GM10248 (cell line): ENCODE measurements around the gene ZCWPW1.

ENCODE experiments used
- CTCF ChIA-PET: fragments of 300-600 bp; sonication (Branson Sonifier 250); formaldehyde crosslinking; extraction: SDS; loops from one replicate; lab custom pipeline; 2021; ENCODE audit warnings: antibody characterized with exemption; lab: Yijun Ruan, JAX
- POLR2A ChIA-PET: fragments of 350-650 bp; sonication (Branson Sonifier 250); formaldehyde crosslinking; extraction: SDS; loops from one replicate; lab custom pipeline; 2020; ENCODE audit warnings: antibody characterized with exemption; lab: Yijun Ruan, JAX
- DNase-seq: peaks from one replicate; pipeline ENCODE4 v3.0.0; 2012; ENCODE audit errors: extremely low spot score
- TF ChIP-seq, protein P1 (sequence below): IDR thresholded peaks from 2 replicates; pipeline ENCODE4 v1.5.1; 2012; ENCODE audit warnings: mild to moderate bottlenecking, low read depth; ENCODE audit errors: extremely low read depth, missing control alignments, control extremely low read depth

ZCWPW1 gene

DNA sequence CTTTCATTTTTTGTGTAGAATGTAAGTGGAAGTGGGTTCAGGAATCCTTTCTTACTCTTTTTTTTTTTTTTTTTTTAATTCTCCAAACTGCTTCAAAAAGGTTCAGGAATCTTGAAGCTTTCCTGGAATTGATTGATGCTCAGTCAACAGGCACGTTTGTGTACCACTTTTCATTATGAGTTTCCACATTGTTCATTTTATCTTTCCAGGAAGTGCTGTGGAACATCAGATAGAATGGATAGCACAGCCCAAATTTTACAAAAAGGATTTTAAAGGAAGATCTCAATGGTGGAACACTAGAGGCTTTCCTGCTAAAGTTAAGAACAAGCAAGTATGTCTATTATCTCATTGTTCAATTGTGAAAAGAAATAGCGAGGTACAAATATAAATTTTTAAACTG, 9.7 kb upstream of the ZCWPW1 start:
- ChIA-PET CTCF (interaction anchor here (0.9 to 5.1 kb wide), 4 partner anchors 8 to 44 kb away, joined by 4 to 28 read pairs (median 4); no protein-coding TSS in a partner anchor), POLR2A (interaction anchor here (0.7 kb wide), 1 partner anchor 246 kb away, joined by 7 read pairs; no protein-coding TSS in a partner anchor)
- DNase-seq = no peak
- TF ChIP-seq, protein P1, sequence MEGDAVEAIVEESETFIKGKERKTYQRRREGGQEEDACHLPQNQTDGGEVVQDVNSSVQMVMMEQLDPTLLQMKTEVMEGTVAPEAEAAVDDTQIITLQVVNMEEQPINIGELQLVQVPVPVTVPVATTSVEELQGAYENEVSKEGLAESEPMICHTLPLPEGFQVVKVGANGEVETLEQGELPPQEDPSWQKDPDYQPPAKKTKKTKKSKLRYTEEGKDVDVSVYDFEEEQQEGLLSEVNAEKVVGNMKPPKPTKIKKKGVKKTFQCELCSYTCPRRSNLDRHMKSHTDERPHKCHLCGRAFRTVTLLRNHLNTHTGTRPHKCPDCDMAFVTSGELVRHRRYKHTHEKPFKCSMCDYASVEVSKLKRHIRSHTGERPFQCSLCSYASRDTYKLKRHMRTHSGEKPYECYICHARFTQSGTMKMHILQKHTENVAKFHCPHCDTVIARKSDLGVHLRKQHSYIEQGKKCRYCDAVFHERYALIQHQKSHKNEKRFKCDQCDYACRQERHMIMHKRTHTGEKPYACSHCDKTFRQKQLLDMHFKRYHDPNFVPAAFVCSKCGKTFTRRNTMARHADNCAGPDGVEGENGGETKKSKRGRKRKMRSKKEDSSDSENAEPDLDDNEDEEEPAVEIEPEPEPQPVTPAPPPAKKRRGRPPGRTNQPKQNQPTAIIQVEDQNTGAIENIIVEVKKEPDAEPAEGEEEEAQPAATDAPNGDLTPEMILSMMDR = no peak

DNA sequence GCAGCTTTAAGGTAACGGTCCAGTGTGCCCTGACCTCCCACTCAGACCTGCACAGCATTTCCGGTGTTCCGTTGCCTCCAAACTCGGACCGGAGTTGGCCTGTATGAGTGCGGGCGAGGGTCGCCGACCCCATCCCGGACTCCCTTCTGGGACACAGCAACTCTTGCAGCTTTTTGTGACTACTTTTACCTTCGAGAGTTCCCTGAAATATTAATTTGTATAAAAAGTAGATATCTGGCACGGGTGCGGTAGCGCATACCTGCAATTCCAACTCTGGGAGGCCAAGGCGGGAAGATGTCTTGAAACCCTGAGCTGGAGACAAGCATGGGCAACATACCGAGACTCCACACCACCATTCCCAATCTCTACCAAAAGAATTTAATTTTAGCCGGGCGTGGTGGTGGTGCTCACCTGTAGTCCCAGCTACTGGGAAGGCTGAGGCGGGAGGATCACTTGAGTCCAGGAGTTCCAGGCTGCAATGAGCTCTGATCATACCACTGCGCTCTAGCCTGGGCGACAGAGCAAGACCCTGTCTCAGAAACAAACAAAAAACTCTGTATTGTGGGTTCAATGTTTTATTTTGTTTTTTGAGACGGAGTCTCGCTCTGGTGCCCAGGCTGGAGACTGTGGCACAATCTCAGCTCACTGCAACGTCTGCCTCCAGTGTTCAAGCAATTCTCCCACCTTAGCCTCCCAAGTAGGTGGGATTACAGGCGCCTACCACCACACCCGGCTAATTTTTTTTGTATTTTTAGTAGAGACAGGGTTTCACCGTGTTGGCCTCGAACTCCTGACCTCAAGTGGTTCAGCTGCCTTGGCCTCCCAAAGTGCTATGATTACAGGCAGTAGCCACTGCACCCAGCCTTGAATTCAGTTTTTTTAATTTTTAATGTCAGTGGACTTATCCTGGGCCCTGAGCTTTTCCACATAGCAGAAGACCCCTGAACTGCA, 8.9 kb upstream of the ZCWPW1 start:
- DNase-seq = no peak
- POLR2A ChIA-PET = interaction anchor here (0.5 to 1.3 kb wide), 5 partner anchors 9 to 253 kb away, joined by 3 to 8 read pairs (median 4); partner anchors contain the start of gene ZCWPW1
- CTCF ChIA-PET = interaction anchor here (0.9 to 5.1 kb wide), 8 partner anchors 9 to 268 kb away, joined by 3 to 28 read pairs (median 4); no protein-coding TSS in a partner anchor
- TF ChIP-seq, protein P1 = no peak

DNA sequence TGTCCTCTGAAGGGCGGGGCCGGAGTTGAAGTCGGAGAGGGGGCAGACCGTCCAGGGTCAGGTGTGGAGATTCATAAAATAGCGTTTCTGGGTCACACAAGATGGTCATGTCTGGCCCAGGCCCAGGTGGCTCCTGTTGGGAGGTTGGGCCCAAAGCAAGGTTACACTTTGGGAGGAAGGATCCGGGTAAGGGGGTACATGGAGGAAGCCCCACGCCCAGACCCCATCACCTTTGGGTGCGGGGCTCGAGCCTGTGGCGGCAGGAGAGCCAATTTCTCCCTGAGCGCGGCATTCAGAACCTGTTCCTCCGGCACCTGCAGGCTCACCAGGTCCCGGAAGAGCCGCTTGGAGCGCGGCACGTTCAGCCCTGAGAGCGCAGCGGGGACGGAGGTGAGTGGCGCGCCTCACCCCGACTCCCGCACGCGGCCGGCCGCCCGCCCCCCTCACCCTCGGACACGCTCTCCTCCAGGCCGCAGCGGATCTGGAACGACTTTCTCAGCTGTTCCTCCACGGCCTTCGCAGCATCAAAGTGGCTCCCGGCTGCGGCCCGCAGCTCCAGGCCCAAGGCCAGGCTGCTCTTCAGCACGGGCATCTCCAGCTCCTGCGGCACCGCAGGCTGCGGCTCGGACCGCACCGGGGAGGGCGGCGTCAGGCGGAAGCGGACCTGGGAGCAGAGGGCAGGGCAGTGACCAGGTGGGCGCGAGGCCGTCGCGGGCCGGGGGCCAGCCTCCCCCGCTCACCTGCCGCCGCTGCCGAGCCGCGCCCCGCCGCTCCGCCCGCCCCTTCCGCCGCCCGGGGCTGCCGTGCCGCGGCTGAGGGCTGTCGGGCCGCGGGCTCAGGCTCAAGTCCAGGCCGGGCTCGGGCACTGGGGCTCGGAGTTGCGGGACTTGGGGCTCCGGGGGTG, 7.2 kb upstream of the ZCWPW1 start:
- CTCF ChIA-PET = interaction anchor here (1.3 to 5.1 kb wide), 4 partner anchors 14 to 302 kb away, joined by 3 to 28 read pairs (median 4); no protein-coding TSS in a partner anchor
- peak; percentile 46 for DNase-seq

DNA sequence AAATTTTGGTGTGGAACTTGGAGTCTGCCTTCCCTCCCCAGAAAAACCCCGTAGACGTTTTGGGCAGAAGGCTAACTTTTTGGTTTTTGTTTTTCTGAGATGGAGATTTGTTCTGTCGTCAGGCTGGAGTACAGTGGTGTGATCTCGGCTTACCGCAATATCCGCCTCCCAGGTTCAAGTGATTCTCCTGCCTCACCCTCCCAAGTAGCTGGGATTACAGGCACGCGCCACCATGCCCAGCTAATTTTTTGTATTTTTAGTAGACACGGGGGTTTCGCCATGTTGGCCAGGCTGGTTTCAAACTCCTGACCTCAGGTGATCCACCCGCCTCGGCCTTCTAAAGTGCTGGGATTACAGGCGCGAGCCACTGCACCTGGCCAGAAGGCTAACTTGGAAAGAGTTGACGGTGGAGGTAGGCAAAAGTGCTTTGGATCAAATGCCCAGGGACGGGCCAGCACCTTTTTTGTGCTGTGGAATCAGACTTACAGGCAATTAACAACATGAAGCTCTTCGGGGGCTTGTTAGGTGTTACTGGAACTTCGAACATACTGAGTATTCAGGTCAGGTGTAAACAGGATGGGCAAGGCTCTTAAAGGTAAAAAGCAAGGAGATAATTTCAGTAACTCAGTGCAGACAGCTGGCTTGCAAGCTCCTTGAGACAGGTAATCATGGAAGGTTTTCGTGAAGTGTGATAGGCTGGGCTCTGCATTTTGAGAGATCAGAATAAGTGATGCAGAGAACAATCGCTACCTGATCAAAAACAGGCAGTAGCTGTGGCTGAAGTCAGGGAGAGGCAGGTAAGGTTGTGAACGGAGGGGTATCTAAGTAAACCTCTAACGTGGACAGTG, 6.0 kb upstream of the ZCWPW1 start:
- TF ChIP-seq, protein P1 = no peak
- ChIA-PET CTCF (interaction anchor here (0.7 to 1.8 kb wide), 5 partner anchors 17 to 271 kb away, joined by 3 to 5 read pairs (median 3); partner anchors contain the start of gene POP7), POLR2A (no interaction called here)
- DNase-seq = no peak

More for the DNA sequence above, 7.2 kb upstream of the ZCWPW1 start:
- POLR2A ChIA-PET = interaction anchor here (0.9 to 1.3 kb wide), 3 partner anchors 8 to 242 kb away, joined by 3 to 4 read pairs (median 3); partner anchors contain the start of gene ZCWPW1
- TF ChIP-seq, protein P1 = no peak

DNA sequence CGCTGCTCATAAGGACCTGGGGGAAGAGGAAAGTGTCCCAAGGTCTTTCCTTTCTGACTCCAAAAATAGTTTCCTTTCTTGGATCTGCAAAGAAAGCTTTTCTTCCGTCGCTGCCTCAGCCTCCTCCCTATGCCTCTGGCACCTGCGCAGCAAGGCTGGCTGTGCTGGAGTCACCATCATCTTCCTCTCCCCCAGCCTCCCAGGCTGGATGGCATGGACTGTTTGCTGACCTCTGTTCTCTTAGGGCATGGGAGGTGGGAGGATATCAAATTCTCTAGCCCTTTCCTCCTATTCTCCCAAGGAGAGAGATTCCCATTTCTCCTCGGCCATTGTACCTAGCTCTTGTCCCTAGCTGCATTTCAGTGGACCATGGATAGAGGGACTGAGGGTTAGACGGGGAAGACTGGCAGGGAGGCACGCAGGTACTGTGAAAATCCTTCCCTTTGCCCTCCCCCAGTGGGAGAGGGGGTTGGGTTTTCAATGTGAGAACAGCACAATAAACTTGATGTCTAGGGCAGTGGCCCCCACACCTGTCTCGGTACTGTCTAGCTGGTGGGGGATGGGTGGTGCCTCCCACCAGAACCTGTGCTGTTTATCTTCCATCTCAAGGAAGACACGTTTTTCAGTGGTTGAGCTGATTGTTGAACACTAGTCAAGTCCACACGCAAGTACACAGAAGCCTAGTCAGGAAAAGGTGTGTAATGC, 5.2 kb upstream of the ZCWPW1 start:
- DNase-seq = no peak
- TF ChIP-seq, protein P1 = no peak
- ChIA-PET POLR2A (no interaction called here), CTCF (interaction anchor here (1.1 to 1.8 kb wide), 3 partner anchors 17 to 272 kb away, joined by 3 to 5 read pairs (median 3); partner anchors contain the start of gene POP7)
